Muscle of back (tissue), 11 donors: Measurements from ENCODE around the gene MBTPS1. TPM values are rescaled to one million over a fixed set of nuclear protein-coding genes. Genes with fewer than 3 reads are reported as not detected.
A peak's percentile ranks its signal among the peaks of the same experiment; 100 is the strongest.

Source experiments
- DNase-seq, 3 donors: peaks; one replicate each; pipeline versions ENCODE4 v3.0.0 to v3.0.0-alpha.2; 2013
- polyA plus RNA-seq, 10 donors: library from polyadenylated mRNA; unstranded; fragments of 120-200 nt; gene quantifications; one replicate each; pipeline ENCODE4 v1.2.1, GENCODE V29; 2013; ENCODE audit not compliant: insufficient read length in 10 of 10

Gene MBTPS1
- polyA plus RNA-seq, 10 donors: 65.9 to 92.8 (median 68.7) TPM

DNA sequence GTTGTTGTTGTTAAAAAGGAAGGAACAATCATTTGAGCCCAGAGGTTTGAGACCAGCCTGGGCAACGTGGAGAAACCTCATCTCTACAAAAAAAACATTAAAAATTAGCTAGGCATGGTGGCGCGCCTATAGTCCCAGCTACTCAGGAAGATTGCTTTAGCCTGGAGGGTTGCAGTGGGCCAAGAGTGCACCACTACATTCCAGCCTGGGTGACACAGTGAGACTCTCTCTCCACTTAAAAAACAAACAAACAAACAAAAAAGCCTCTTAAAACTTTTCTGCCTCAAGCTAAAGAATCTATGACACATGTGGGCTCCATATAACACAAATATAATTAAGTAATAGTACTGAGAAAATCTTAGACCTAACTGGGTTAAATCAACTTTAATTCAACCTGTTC, 12.5 kb downstream of the MBTPS1 start:
- no peak for DNase-seq

GRCh38 chr16:84103678-84104077, 13.1 kb downstream of the MBTPS1 start:
- DNase-seq: no peak

- no peak for DNase-seq
Observed at GRCh38 chr16:84098939-84099338, 17.8 kb downstream of the MBTPS1 start.

- DNase-seq: no peak
Observed at GRCh38 chr16:84096447-84097005, 20.2 kb downstream of the MBTPS1 start.

GRCh38 chr16:84095466-84095865, 21.3 kb downstream of the MBTPS1 start:
- no peak for DNase-seq

- DNase-seq: no peak
Observed at GRCh38 chr16:84093879-84094270, 22.9 kb downstream of the MBTPS1 start.

DNA sequence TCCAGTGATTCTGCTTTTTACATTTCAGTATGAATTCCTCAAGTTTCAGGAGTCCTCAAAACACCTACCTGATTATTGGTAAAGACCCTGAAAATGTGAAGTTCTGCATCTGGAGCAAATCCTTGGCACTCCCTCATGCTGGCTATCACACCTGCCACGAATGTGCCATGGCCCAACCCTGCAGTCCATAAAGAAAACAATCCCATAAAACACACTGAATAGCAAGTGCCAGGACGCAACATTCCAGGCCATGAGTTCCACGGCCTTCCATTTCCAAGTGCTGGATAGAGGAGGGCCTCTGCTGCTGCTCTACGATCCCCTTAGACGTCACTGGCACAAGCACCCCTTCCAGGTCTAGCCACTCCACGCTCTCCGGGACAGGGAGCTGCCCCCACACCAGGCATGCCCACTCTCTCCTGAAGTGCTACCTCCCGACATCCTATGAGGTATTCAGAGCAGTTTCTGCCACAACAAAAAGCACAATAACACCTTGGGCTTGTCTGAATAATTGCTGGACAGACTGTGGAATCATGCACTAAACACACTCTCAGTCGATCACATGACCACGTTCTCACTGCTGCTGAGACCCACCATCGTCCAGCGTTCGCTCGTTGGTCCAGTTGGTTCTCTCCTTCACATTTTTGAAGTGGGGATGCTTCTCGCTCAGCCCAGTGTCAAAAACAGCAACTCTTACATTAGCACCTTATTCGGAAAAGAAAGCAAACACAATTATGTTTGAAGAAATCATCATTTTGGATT, 23.4 kb downstream of the MBTPS1 start:
- DNase-seq: no peak

GRCh38 chr16:84091460-84091859, 25.3 kb downstream of the MBTPS1 start:
- no peak for DNase-seq

GRCh38 chr16:84090211-84090610, 26.5 kb downstream of the MBTPS1 start:
- no peak for DNase-seq

DNA sequence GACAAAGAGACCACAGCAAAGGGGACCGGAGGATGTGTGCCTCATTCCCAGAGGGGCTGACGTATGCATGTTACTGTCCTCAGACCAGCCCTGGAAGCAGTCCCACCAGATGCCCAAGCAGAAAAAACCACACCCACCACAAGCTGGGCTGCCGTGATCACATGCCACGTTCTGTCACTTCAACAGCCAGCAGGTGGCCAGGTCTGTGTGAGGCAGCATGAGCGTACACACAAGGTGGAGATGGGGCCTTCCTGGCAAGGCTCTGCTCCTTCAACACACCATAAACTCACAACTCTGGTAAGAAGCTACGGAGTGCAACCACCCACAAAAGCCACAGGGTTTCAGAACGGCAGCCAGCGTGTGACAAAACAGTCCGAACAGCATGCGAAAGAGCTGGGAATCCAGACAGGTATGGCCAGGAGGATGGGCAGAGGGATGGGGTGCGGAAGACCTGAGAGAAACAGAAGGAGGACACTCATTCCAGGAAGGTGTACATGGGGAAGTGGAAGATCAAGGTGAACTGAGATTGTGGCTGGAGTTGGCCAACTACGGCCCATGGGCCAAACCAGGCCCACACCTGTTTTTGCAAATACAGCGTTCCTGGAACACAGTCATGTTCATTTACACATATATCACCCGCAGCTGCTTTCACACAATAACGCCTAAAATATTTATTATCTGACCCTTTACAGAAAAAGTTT, 27.9 kb downstream of the MBTPS1 start:
- DNase-seq: no peak

GRCh38 chr16:84087466-84088151, 29.1 kb downstream of the MBTPS1 start:
- DNase-seq: no peak

DNA sequence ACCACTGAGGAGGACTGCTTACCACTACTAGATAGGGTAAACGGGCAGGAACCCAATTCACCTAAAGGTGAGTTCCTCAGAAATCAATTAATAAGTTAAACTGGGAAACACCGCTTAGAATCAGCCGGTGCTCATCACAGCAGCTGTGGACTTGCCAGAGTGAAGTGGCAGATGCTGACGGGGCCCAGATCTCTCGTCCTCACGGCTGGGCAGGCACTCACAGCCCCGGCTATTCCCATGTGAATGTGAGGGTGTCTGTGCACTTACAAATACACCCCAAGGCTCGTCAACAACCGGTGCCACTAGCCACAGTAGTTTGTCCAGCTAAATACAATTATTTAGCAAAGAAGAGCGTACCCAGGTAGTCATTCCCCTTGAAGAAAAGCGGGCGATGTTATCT, 29.7 kb downstream of the MBTPS1 start:
- no peak for DNase-seq

- no peak for DNase-seq
Observed at GRCh38 chr16:84086341-84086740, 30.4 kb downstream of the MBTPS1 start.

GRCh38 chr16:84085773-84086172, 31.0 kb downstream of the MBTPS1 start:
- no peak for DNase-seq

- no peak for DNase-seq
Observed at GRCh38 chr16:84085271-84085667, 31.5 kb downstream of the MBTPS1 start.

DNA sequence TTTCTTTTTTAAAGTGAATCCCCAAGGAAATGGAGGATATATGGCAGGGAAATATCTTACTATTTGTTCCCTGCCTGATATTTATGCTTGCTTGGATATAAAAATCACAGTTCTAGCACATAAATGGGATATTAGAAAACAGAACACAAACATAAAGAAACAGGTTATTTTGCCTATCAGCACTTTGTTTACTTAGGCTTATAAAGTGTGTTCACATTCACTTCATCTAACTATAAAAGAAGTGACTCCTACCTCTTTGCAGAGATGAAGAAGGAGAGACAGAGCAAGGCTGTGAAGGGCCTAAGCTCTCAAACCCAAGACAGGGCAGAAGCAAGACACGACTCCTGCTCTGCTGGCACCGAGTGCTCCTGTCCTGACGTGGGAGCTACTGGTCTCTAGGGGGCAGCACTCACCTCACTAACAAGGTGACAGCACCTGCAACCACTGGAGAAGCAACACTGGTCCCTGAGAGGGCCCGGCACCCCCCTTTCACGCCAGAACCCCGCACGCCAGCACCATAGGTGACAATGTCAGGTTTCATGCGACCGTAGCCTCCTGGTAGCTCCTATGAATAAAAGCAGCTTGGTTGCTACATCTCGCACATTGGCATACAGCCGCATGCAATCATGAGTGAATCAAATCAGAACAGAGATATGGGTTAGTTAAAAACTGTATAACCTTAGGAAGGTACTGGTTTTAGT, 32.0 kb downstream of the MBTPS1 start:
- peak; percentile 21 to 42 (median 22) for DNase-seq

DNA sequence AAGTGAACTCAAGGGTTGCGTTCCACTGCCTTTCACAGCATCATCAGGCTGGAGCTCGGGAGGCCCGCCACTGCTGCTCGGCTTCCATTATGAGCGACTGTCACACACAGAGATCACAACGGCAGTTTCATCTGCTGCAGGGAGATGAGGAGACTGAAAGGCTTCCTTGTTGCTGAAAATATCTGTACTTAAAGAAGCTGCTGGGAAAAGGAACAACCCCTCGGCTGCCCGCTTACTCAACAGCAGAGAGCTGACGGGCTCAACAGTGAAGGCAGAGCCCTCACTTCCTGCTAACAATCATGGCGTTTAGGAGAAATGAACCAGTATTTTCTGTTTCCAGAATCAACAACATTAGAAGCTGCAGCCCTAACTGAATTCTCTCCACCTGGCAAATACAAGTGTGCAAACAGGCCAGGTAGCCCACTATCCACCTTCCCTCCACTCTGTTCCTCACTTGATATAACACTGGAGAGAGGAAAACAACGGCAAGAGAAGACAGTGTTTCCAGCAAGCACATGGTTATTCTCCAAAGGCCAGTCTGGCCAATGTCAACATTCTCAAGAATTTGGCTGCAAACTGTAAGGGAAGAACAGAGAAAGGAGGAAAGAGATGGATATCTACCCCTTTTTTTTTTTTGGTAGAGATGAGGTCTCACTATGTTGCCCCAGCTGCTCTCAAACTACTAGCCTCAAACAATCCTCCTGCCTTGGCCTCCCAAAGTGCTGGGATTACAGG, 33.7 kb downstream of the MBTPS1 start:
- DNase-seq: no peak

- DNase-seq: no peak
Observed at GRCh38 chr16:84082110-84082509, 34.6 kb downstream of the MBTPS1 start.

GRCh38 chr16:84081446-84081989, 35.2 kb downstream of the MBTPS1 start:
- no peak for DNase-seq

DNA sequence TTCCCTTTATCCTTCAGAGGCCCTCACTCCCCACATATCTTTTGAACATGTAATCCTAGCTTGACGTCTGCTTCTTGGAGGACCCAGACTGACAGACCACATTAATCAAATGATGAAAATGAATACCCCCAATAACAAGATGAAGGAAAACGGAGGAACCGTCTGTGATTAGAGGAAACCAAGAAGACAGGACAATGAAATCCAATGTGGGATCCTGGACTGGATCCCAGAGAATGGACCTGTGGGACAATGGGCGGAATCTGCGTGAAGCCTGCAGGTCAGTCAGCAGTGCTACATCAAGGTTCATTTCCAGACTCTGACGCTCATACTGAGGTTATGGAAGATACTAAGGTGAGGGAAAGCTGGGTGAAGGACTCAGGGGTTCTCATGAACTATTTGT, 35.9 kb downstream of the MBTPS1 start:
- no peak for DNase-seq

GRCh38 chr16:84080378-84080777, 36.4 kb downstream of the MBTPS1 start:
- no peak for DNase-seq
